ENCODE results near the gene JAZF1.

- TF ChIP-seq EP300 (IDR thresholded peaks at IDR 0.05) (no peak), CTCF (IDR thresholded peaks at IDR 0.05) (no peak)
Observed at GRCh38 chr7:28125431-28126409, 54.9 kb downstream of the JAZF1 start.

Measured in gastroesophageal sphincter (tissue), 3 donors.